Spinal cord (tissue), 10 donors: ENCODE data around the gene CDH22. TPM values are rescaled to one million over a fixed set of nuclear protein-coding genes. Genes with fewer than 3 reads are reported as not detected.

ENCODE experiments used
- DNase-seq, 6 donors: peaks; one replicate each; pipeline versions ENCODE4 v3.0.0 to v3.0.0-alpha.2; 2013 to 2015; ENCODE audit warnings: low spot score in 6 of 6, low read depth in 4 of 6
- H3K27ac ChIP-seq: one replicate; pipeline ENCODE4 v1.5.1; 2013; ENCODE audit warnings: low read depth, low read length, control low read depth
- H3K27me3 ChIP-seq: one replicate; pipeline ENCODE4 v1.6.1; 2013; ENCODE audit warnings: low read length; ENCODE audit not compliant: control insufficient read depth, insufficient read depth
- H3K36me3 ChIP-seq: one replicate; pipeline ENCODE4 v1.6.1; 2013; ENCODE audit warnings: low read length; ENCODE audit not compliant: control insufficient read depth, insufficient read depth
- H3K4me1 ChIP-seq: one replicate; pipeline ENCODE4 v1.6.1; 2013; ENCODE audit warnings: low read length; ENCODE audit not compliant: control insufficient read depth, insufficient read depth
- H3K4me3 ChIP-seq: one replicate; pipeline ENCODE4 v1.5.1; 2013; ENCODE audit warnings: low read depth, low read length, control low read depth
- H3K9me3 ChIP-seq: one replicate; pipeline ENCODE4 v1.6.1; 2013; ENCODE audit warnings: low read length; ENCODE audit not compliant: control insufficient read depth, insufficient read depth
- WGBS: methylation state at CpG from one replicate; pipeline ENCODE4 v1.1.5; 2013; ENCODE audit warnings: missing lambda C conversion rate; ENCODE audit not compliant: insufficient coverage; 5-methylcytosine and 5-hydroxymethylcytosine counted together
- long read RNA-seq, 4 donors: transcript quantifications; one replicate each; lab custom pipeline, GENCODE V29; 2026
- polyA plus RNA-seq, 2 donors: library from polyadenylated mRNA; unstranded; fragments of 120-200 nt; gene quantifications; one replicate each; pipeline ENCODE4 v1.2.1, GENCODE V29; 2013; ENCODE audit not compliant: insufficient read length in 2 of 2
- total RNA-seq, 2 donors: library from RNA; depleted of rRNA in 1 of 2; stranded (reverse); fragments of 120-200 nt in 1 of 2; fragments of >200 nt in 1 of 2; gene quantifications; one replicate each; pipeline versions ENCODE4 v1.2.3 to v1.2.4, GENCODE V29; 2013 to 2014
- donor health status: healthy.

Gene CDH22
- total RNA-seq (1 to 10 TPM; 1.6 to 2.4 TPM), polyA plus RNA-seq (10 to 100 TPM; 12.6 to 13.1 TPM)
- long read RNA-seq, donor 1, partial matches to known transcripts, result 0 of 2 reads
- long read RNA-seq, donor 1, other reads (novel, unspliced or antisense), result 0 of 2 reads
- long read RNA-seq, donor 2, result 0 reads
- long read RNA-seq, donor 3, result 0 reads
- long read RNA-seq, donor 4, result 0 reads

GRCh38 chr20:46308258-46309157, at the start of gene CDH22:
Gene CDH22 (minus strand): TSS chr20:46308498. CDS start chr20:46251294, 57,204 bp downstream.
- no peak within 1 kb of the TSS for H3K27ac ChIP-seq

GRCh38 chr20:46357030-46357514, 48.8 kb upstream of the CDH22 start:
- 43% methylated on average over 11 of the region's 13 CpGs for WGBS
- no peak for DNase-seq

More at GRCh38 chr20:46308258-46309157, at the start of gene CDH22:
- Histone ChIP-seq H3K36me3 (no peaks in the 10 kb centered on the region), H3K4me1 (peaks cover 30% of the 10 kb centered on the region), H3K27me3 (peaks cover 87% of the 10 kb centered on the region), H3K4me3 (peak within 1 kb of the TSS; percentile 21), H3K9me3 (no peaks in the 10 kb centered on the region)
- DNase-seq, result peak in 5 of 6 donors; percentile 28 to 94 (median 55)
- 1% methylated on average over 60 of the region's 74 CpGs for WGBS

DNA sequence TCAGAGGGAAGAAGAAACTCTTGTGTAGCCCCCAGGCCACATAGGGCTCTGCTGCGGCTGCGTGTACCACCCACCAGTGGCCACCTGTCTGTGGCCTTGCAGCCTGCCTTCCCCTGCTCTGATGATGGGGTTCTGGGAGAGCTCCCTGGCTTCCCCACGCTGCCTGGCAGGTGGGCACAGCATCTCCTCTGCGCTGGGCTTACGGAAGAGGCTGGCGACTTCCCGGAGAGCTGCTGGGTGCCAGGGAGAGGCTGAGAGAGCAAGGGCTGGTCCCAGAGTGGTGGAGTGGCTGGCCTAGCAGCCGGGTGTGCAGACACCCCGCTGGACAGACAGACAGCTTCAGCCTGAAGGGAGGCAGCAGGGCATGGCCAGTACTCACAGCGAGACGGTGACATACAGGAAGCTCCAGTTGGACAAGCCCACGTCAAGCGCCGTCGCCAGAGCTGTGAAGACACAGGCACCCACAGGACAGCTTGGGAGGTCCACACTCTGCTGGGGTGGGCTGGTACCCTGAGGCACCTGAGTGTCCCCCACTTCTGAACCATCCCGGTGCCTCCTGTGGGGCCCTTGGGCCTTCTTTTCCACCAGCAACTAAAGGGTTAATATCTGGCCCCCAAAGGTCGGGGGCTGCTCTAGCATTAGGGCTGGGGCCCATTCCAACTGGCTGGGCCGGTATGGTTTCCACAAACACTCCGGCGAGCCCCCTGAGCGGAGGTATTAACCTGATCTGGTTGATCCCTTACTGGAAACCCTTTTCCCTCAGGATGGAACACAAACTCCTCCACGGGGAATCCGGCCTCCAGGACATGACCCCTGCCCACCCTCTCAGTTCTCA, 48.1 kb upstream of the CDH22 start:
- Histone ChIP-seq H3K4me1 (peaks cover 28% of the 10 kb centered on the region), H3K36me3 (peaks cover 52% of the 10 kb centered on the region), H3K27me3 (no peaks in the 10 kb centered on the region), H3K9me3 (no peaks in the 10 kb centered on the region), H3K27ac (no peak overlapping the region), H3K4me3 (no peak overlapping the region)
- no peak for DNase-seq
- WGBS, result 82% methylated on average over 23 of the region's 23 CpGs

More at GRCh38 chr20:46357030-46357514, 48.8 kb upstream of the CDH22 start:
- no peak overlapping the region for H3K4me3 ChIP-seq
- peaks cover 46% of the 10 kb centered on the region for H3K36me3 ChIP-seq
- no peaks in the 10 kb centered on the region for H3K9me3 ChIP-seq
- H3K27ac ChIP-seq, result no peak overlapping the region
- H3K4me1 ChIP-seq, result peaks cover 26% of the 10 kb centered on the region
- H3K27me3 ChIP-seq, result no peaks in the 10 kb centered on the region

GRCh38 chr20:46355778-46356177, 47.5 kb upstream of the CDH22 start:
- no peaks in the 10 kb centered on the region for H3K9me3 ChIP-seq
- H3K4me1 ChIP-seq, result peaks cover 34% of the 10 kb centered on the region
- no peak overlapping the region for H3K27ac ChIP-seq
- H3K36me3 ChIP-seq, result peaks cover 58% of the 10 kb centered on the region
- 89% methylated on average over 6 of the region's 7 CpGs for WGBS
- no peak overlapping the region for H3K4me3 ChIP-seq
- no peak for DNase-seq
- H3K27me3 ChIP-seq, result no peaks in the 10 kb centered on the region

- H3K4me1 ChIP-seq, result peaks cover 41% of the 10 kb centered on the region
- H3K9me3 ChIP-seq, result no peaks in the 10 kb centered on the region
- WGBS, result 95% methylated on average over 20 of the region's 20 CpGs
- no peaks in the 10 kb centered on the region for H3K27me3 ChIP-seq
- no peak for DNase-seq
- H3K27ac ChIP-seq, result no peak overlapping the region
- H3K4me3 ChIP-seq, result no peak overlapping the region
- peaks cover 65% of the 10 kb centered on the region for H3K36me3 ChIP-seq
These were observed 46.8 kb upstream of the CDH22 start for GRCh38 chr20:46354920-46355654.

- 91% methylated on average over 1 of the region's 4 CpGs for WGBS
- no peaks in the 10 kb centered on the region for H3K9me3 ChIP-seq
- no peak for DNase-seq
- H3K27ac ChIP-seq, result no peak overlapping the region
- no peaks in the 10 kb centered on the region for H3K27me3 ChIP-seq
- peaks cover 66% of the 10 kb centered on the region for H3K36me3 ChIP-seq
- H3K4me3 ChIP-seq, result no peak overlapping the region
- H3K4me1 ChIP-seq, result peaks cover 49% of the 10 kb centered on the region
These were observed 45.9 kb upstream of the CDH22 start for GRCh38 chr20:46354207-46354555.

DNA sequence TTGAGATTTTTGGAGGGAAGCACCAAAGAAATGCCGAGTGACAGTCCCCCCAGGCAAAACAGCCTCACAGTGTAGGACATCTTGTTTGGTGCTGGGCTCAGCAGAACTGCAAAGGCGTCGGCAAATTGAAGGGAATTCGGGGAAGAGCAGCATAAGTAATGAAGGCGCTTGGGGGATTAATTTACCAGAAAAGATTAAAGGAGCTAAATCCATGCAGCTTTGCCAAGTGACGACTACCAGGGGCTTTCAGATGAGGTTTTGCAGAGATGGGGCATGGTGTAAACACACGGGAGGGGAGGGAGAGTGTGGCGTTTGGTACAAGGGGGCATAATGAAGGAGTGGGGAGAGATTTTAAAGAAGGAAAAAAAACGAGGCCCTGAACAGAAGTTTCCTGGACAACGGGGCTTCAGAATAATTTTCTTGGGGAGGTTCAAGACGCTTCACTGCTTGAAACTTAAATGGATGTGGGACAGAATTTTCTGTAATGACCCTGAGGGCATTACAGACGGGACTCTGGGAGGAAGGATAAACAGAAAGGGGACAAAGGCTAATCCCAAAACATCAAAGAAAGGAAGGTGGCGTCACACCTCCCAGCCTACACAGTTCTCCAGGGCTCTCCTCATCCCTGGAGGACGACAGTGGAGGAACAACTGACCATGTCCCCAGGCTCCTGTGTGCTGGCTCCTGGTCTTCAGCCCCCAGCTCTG, 45.4 kb upstream of the CDH22 start:
- Histone ChIP-seq H3K27ac (no peak overlapping the region), H3K4me1 (peaks cover 53% of the 10 kb centered on the region), H3K36me3 (peaks cover 62% of the 10 kb centered on the region), H3K4me3 (no peak overlapping the region), H3K9me3 (no peaks in the 10 kb centered on the region), H3K27me3 (no peaks in the 10 kb centered on the region)
- 56% methylated on average over 13 of the region's 14 CpGs for WGBS
- peak in 2 of 6 donors; percentile 59 to 78 for DNase-seq

- 91% methylated on average over 17 of the region's 18 CpGs for WGBS
- Histone ChIP-seq H3K36me3 (peaks cover 50% of the 10 kb centered on the region), H3K9me3 (no peaks in the 10 kb centered on the region), H3K27me3 (no peaks in the 10 kb centered on the region), H3K27ac (no peak overlapping the region), H3K4me1 (peaks cover 65% of the 10 kb centered on the region), H3K4me3 (no peak overlapping the region)
- DNase-seq, result no peak
These were observed 44.2 kb upstream of the CDH22 start for GRCh38 chr20:46352370-46352938.
